Astrocyte of the cerebellum (primary cell): Measurements from ENCODE around the gene APEX1.

Experiments used
- DNase-seq: peaks from one replicate; pipeline ENCODE4 v3.0.0-alpha.2; 2011; ENCODE audit warnings: low read depth
- H3K4me3 ChIP-seq: 2 replicates; pipeline ENCODE4 v1.5.1; 2011; ENCODE audit warnings: mild to moderate bottlenecking, low read depth, low read length, moderate library complexity
- in situ Hi-C: cut with HindIII; loops from 2 replicates; pipeline ENCODE4 v1.10.0; 2017; ENCODE audit warnings: low sequenced_read_pairs
- TF ChIP-seq, protein P1 (sequence below): IDR thresholded peaks from 2 replicates; pipeline ENCODE4 v1.5.1; 2012; ENCODE audit warnings: low read length, low read depth, moderate library complexity, mild to moderate bottlenecking; ENCODE audit errors: missing control alignments

The APEX1 gene

DNA sequence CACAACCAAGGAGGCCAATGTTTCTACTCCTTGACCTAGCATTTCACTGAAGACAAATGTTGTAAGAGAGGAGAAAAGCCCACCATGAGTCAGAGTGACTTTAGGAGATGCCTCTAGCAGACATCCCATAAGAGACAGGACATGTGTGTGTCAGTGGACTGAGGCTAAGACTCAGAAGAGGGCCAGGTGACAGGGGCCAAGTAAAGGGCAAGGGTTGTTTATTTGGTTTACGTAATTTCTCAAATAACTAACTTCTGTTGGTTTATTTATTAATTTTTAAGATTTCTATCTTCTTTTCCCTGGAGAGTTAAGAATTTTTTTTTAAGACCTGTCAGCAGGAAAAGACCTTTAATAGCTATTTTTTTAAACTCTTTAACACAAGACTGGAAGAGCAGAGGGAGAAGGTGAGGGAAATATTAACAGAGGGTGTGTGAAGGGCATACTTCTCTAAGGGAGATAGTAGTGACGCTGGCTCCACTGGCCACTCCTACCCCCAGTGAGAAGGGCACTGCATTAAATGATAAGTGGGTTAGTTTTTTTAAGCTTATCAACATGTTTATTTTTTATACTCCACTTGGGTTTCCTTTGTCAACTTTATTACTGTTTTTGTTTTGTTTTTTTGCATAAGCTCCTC, 17.6 kb downstream of the APEX1 start:
- in situ Hi-C loops: loop anchor here (5.0 to 10.0 kb wide), 2 partner anchors 72 to 75 kb away; no protein-coding TSS in a partner anchor
- TF ChIP-seq, protein P1, sequence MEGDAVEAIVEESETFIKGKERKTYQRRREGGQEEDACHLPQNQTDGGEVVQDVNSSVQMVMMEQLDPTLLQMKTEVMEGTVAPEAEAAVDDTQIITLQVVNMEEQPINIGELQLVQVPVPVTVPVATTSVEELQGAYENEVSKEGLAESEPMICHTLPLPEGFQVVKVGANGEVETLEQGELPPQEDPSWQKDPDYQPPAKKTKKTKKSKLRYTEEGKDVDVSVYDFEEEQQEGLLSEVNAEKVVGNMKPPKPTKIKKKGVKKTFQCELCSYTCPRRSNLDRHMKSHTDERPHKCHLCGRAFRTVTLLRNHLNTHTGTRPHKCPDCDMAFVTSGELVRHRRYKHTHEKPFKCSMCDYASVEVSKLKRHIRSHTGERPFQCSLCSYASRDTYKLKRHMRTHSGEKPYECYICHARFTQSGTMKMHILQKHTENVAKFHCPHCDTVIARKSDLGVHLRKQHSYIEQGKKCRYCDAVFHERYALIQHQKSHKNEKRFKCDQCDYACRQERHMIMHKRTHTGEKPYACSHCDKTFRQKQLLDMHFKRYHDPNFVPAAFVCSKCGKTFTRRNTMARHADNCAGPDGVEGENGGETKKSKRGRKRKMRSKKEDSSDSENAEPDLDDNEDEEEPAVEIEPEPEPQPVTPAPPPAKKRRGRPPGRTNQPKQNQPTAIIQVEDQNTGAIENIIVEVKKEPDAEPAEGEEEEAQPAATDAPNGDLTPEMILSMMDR: no peak
- no peak for DNase-seq
- no peak overlapping the region for H3K4me3 ChIP-seq

GRCh38 chr14:20476776-20477175, 21.8 kb downstream of the APEX1 start:
- in situ Hi-C loops: loop anchor here (10.0 kb wide), 1 partner anchor 68 kb away; no protein-coding TSS in a partner anchor
- H3K4me3 ChIP-seq: no peak overlapping the region
- no peak for DNase-seq
- TF ChIP-seq, protein P1: no peak

DNA sequence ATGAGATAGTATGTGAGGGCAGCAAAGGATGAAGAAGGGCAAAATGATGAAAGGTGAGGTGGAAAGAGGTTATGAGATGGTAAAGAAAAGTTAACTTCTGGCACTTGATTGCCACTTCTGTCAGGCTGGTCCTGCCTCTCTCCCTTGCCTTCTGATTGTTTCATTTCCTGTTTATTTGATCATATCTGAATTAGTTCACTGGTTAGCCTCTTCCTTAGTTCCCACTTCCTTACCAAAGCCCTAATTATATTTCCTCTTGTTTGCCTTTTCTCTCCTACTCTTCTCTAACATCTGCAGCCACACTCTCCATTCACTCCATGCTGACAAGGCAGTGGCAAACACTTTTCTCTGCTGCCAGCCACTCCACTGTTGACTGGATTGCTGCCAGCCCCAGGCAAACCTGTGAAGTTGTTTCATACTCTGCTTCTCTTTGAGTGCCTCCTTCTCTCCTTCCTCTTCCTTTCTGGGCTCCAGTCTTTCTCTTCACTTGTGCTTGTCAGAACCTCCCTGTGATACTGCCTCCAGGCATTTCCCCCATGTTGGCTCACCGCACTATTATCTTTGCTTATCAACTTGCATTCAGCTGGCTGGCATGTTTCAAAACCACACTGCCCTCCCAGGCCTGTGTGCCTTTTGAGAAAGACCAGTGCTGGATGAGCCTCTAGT, 22.3 kb downstream of the APEX1 start:
- DNase-seq: no peak
- no peak overlapping the region for H3K4me3 ChIP-seq
- in situ Hi-C loops: loop anchor here (10.0 kb wide), 1 partner anchor 67 kb away; no protein-coding TSS in a partner anchor
- TF ChIP-seq, protein P1: no peak

DNA sequence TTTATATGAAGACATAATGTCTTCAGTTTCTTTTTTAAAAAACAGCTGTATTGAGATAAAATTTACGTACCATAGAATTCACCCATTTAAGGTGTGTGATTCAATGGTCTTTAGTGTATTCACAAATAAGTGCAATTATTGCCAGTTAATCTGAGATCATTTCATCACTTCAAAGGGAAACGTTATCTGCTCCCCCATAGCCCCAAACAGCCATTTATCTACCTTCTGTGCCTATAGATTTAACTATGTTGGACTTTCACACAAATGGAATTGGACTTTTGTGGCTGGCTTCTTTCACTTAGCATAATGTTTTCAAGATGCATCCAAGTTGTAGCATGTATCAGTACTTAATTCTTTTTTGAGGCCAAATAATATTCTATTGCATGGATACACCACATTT, 23.9 kb downstream of the APEX1 start:
- TF ChIP-seq, protein P1: no peak
- H3K4me3 ChIP-seq: no peak overlapping the region
- in situ Hi-C loops: loop anchor here (10.0 kb wide), 1 partner anchor 66 kb away; no protein-coding TSS in a partner anchor
- no peak for DNase-seq

DNA sequence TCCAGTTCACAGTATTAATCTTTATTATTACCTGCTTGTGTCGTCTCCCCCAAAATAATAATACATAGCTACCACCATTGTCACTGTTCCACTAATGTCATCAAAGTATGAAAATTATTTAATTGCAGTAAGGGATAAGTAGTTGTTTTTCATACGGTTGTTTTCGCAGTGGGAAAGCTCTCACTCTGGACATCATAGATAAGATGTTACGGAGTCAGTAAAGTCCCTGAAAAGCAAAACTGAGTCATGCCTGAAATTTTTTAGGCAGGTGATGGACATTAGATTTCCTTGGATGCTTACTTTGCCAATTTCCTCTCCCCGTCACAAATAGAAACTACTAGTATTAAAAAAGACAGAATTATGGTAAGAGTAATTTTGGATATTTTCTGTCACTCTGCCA, 27.4 kb downstream of the APEX1 start:
- H3K4me3 ChIP-seq: no peak overlapping the region
- no peak for DNase-seq
- TF ChIP-seq, protein P1: no peak
- in situ Hi-C loops: no loop called here

DNA sequence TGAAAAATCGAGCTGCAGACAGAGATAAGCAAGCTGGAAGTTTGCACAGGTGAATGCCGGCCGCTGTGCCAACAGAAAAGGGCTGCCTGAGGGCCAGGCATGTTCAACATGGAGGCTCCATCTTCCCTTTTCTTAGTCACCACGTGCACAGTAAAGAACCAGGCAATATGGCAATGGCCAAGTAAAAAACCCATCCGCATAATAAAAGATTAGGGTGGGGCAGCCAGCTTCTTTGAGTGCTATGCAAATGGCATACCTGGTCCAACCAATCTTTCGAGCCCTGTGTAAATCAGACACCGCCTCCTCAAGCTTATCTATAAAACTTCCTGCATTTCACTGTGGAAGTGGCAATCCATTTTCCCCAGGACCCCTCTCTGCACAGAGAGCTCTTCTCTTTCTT, 30.9 kb downstream of the APEX1 start:
- no peak for DNase-seq
- TF ChIP-seq, protein P1: no peak
- no peak overlapping the region for H3K4me3 ChIP-seq
- in situ Hi-C loops: no loop called here
